Panc1 (cell line): ENCODE results near the gene BAD. TPM values are rescaled to one million over a fixed set of nuclear protein-coding genes. Genes with fewer than 3 reads are reported as not detected.

Experiments used
- ATAC-seq: fragments of 200-7000 bp; cut with Tn5 transposase; 2 replicates; pipeline ENCODE4 v1.9.1; 2020; ENCODE audit warnings: mild to moderate bottlenecking, moderate library complexity
- BruUV-seq: library from RNA; stranded (reverse); fragments of 400-500 nt; replicated peaks from 2 replicates; lab custom pipeline; 2021; lab: Mats Ljungman, UMichigan
- CTCF ChIA-PET: fragments of 300-600 bp; sonication (Branson Sonifier 250); formaldehyde crosslinking; loops from one replicate; lab custom pipeline; 2022; ENCODE audit warnings: antibody characterized with exemption; lab: Charles Lee
- POLR2A ChIA-PET: fragments of 300-600 bp; sonication (Branson Sonifier 250); formaldehyde crosslinking; loops from one replicate; lab custom pipeline; 2022; ENCODE audit warnings: antibody characterized with exemption; lab: Charles Lee
- DNase-seq: peaks from one replicate; pipeline ENCODE4 v3.0.0-alpha.2; 2010; ENCODE audit warnings: low read depth, low spot score
- H3K27ac ChIP-seq: 2 replicates; pipeline ENCODE4 v1.5.1; 2011; ENCODE audit warnings: mild to moderate bottlenecking, low read length, inconsistent platforms
- H3K27me3 ChIP-seq: fragments of 200-500 bp; sonication (Bioruptor generic); 2 replicates; pipeline ENCODE4 v1.6.0; 2014; ENCODE audit warnings: low read length, inconsistent platforms; ENCODE audit not compliant: control insufficient read depth, insufficient read depth
- H3K36me3 ChIP-seq: fragments of 200-500 bp; sonication (Bioruptor generic); 2 replicates; pipeline ENCODE4 v1.5.1; 2014; ENCODE audit warnings: inconsistent platforms, mild to moderate bottlenecking, low read length, moderate library complexity; ENCODE audit not compliant: control insufficient read depth, insufficient read depth
- H3K4me1 ChIP-seq: 2 replicates; pipeline ENCODE4 v1.5.1; 2011; ENCODE audit warnings: inconsistent platforms, mild to moderate bottlenecking, low read length, moderate library complexity; ENCODE audit not compliant: control insufficient read depth, insufficient read depth
- H3K4me3 ChIP-seq, 2 experiments: 2 replicates each; pipeline ENCODE4 v1.5.1; 2011 to 2012; ENCODE audit warnings: low read depth in 2 of 2, low read length in 2 of 2, mild to moderate bottlenecking in 2 of 2, inconsistent platforms in 1 of 2, moderate library complexity in 1 of 2
- H3K9me3 ChIP-seq: fragments of 200-500 bp; sonication (Bioruptor generic); 2 replicates; pipeline ENCODE4 v1.5.1; 2014; ENCODE audit warnings: low read depth, mild to moderate bottlenecking, inconsistent platforms, low read length, moderate library complexity; ENCODE audit not compliant: control insufficient read depth, insufficient read depth
- CTCF ChIP-seq: fragments of 450-650 bp; IDR thresholded peaks from 2 replicates; pipeline ENCODE4 v1.5.1; 2017; ENCODE audit warnings: mild to moderate bottlenecking
- POLR2AphosphoS5 ChIP-seq: IDR thresholded peaks from 2 replicates; pipeline ENCODE4 v1.6.1; 2012; ENCODE audit warnings: mild to moderate bottlenecking, low read depth, low read length, moderate library complexity
- REST ChIP-seq, 2 experiments: IDR thresholded peaks; 2 replicates each; pipeline ENCODE4 v1.6.1; 2011 to 2012; ENCODE audit warnings: low read depth in 2 of 2, control low read depth in 1 of 2, low read length in 1 of 2, mild to moderate bottlenecking in 1 of 2, moderate library complexity in 1 of 2; ENCODE audit not compliant: insufficient read depth in 1 of 2
- SIN3A ChIP-seq: IDR thresholded peaks from 2 replicates; pipeline ENCODE4 v1.6.1; 2012; ENCODE audit warnings: low read depth, mild to moderate bottlenecking, low read length, moderate library complexity, borderline replicate concordance; ENCODE audit not compliant: insufficient read depth
- TCF7L2 ChIP-seq: IDR thresholded peaks from 2 replicates; pipeline ENCODE4 v1.6.1; 2011; ENCODE audit warnings: mild to moderate bottlenecking, low read depth, low read length, inconsistent platforms
- in situ Hi-C: cut with HindIII; loops from 2 replicates; pipeline ENCODE4 v1.10.0; 2016; ENCODE audit warnings: low sequenced_read_pairs, low pct_unique_long_range_greater_than_20kb
- intact Hi-C: fragments of 100-400 bp; cut with micrococcal nuclease; formaldehyde crosslinking; loops from one replicate; pipeline ENCODE4 v1.10.0; 2022; ENCODE audit not compliant: unreplicated experiment
- total RNA-seq: library from RNA; stranded (reverse); gene quantifications from one replicate; pipeline ENCODE4 v1.2.1, GENCODE V29; 2021; ENCODE audit not compliant: unreplicated experiment

Gene BAD
- total RNA-seq, 1 experiment from 2014 or later = 77.7 TPM

- intact Hi-C loops = no loop called here
- in situ Hi-C loops = no loop called here
- Histone ChIP-seq H3K27ac (no peak overlapping the region), H3K9me3 (no peaks in the 10 kb centered on the region), H3K36me3 (no peaks in the 10 kb centered on the region), H3K4me1 (peaks cover 3% of the 10 kb centered on the region; the same call in 1 of the 2 replicates), H3K4me3 (no peak overlapping the region), H3K27me3 (no peaks in the 10 kb centered on the region)
- BruUV-seq = no TSS peak
- TF ChIP-seq POLR2AphosphoS5 = no peak
- no peak for TF ChIP-seq TCF7L2
- no peak for TF ChIP-seq CTCF
- TF ChIP-seq SIN3A = no peak
- no peak for TF ChIP-seq REST (IDR thresholded peaks at IDR 0.05; ENCODE audit: insufficient read depth in 1 of 2, low read depth in 2 of 2, low read length in 1 of 2)
- POLR2A ChIA-PET = no interaction called here
- DNase-seq = no peak
- CTCF ChIA-PET = interaction anchor here (0.6 kb wide), 1 partner anchor 10 kb away, joined by 5 read pairs; no protein-coding TSS in a partner anchor
- ATAC-seq = no peak
Measured at GRCh38 chr11:64262271-64263002, 22.0 kb downstream of the BAD start.

GRCh38 chr11:64261556-64262080, 22.8 kb downstream of the BAD start:
- POLR2A ChIA-PET = no interaction called here
- H3K4me1 ChIP-seq = peaks cover 3% of the 10 kb centered on the region; the same call in 1 of the 2 replicates
- no peak overlapping the region for H3K27ac ChIP-seq
- in situ Hi-C loops (no loop called here), intact Hi-C loops (no loop called here)
- H3K36me3 ChIP-seq = no peaks in the 10 kb centered on the region
- no TSS peak for BruUV-seq
- TF ChIP-seq CTCF (no peak), TCF7L2 (no peak), POLR2AphosphoS5 (no peak), SIN3A (no peak), REST (IDR thresholded peaks at IDR 0.05; ENCODE audit: insufficient read depth in 1 of 2, low read depth in 2 of 2, low read length in 1 of 2) (no peak)
- CTCF ChIA-PET = no interaction called here
- no peak for DNase-seq
- no peaks in the 10 kb centered on the region for H3K27me3 ChIP-seq
- H3K4me3 ChIP-seq = no peak overlapping the region
- ATAC-seq = no peak
- H3K9me3 ChIP-seq = no peaks in the 10 kb centered on the region
